GM19025 (cell line): ENCODE data around the gene UPK3BL1.
"Not testable (repeated sequence)": the region's sequence is repeated elsewhere in the genome, so short reads cannot be mapped to it uniquely, and the experiment has no call there.

Experiments used
- ATAC-seq: cut with Tn5 transposase; IDR thresholded peaks from one replicate; pipeline ENCODE4 v1.9.1; 2021; ENCODE audit warnings: mild to moderate bottlenecking, low read depth, moderate library complexity; ENCODE audit not compliant: unreplicated experiment

The UPK3BL1 gene, protein sequence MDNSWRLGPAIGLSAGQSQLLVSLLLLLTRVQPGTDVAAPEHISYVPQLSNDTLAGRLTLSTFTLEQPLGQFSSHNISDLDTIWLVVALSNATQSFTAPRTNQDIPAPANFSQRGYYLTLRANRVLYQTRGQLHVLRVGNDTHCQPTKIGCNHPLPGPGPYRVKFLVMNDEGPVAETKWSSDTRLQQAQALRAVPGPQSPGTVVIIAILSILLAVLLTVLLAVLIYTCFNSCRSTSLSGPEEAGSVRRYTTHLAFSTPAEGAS

DNA sequence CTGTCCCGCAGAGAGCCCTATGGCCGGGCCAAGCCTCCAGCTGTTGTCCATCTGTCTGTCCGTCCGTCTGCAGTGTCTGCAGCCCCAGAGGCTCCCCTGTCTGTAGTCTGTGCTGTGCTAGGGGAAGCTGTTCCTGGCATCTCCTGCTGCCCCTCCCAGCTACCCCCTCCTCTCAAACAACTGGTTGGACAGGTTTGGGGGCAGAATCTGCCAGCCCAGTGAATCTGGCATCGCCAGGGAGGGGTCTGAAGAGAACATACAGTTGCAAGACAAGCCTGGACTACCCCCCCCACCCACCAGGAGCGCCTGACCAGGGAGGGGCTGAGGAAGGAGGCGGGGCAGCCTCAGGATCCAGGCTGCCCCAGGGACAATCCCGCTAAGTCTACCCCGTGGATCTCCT lies at the start of gene UPK3BL1:
Gene UPK3BL1, minus strand, starts transcription at position 101 of the 400 bp plus-strand sequence. Its CDS starts 50 bp downstream, at position 51.
- not testable (repeated sequence) for ATAC-seq

DNA sequence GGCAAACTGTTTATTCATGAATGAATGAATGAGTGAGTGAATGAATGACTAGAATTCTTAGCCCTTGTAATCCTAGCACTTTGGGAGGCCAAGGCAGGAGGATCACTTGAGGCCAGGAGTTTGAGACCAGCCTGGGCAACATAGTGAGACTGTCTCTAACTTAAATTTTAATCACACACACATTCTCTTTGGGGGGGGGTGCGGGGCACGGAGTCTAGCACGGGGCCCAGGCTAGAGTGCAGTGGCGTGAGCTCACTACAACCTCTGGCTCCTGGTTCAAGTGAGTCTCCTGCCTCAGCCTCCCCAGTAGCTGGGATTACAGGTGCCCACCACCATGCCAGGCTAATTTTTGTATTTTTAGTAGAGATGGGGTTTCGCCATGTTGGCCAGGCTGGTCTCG lies 48.0 kb upstream of the UPK3BL1 start:
- not testable (repeated sequence) for ATAC-seq

DNA sequence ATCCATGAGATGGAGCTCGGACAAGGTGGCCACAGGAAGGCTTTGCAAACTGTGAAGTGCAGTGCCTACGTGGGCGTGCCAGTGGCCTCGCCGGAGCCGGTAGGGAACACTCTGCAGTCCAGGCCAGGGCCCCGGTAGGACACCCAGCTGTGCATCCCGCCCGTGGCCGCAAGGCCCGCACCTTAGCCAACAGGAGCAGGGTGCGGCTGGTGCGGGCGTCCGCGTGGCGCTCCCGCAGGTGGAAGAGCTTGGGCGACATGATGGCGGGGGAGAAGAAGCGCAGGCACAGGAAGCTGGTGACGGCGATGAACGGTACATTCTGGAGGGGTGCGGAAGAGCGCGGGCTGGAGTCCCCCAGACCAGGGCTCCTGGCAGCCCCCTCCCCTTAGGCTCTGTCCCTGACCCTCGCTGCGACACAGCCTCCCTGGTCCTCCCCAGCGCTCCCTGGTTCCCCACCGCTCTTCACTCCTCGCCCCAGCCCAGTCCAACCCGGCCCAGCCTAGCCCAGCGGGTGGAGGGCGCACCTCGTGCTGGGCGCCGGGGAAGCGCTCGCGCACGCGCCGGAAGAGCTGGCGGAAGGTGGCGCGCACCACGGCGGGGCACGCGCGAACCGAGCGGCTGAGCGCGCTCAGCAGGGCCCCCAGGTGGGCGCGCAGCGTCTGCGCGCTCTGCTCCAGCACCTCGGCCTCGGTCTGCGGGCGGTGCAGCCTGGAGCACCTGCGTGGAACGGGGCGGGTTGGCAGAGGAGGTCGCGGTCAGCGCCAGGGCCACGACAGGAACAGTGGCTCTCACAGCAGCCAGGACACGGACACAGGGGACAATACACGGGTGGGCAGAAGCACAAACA lies 47.1 kb upstream of the UPK3BL1 start:
- ATAC-seq, result peak; percentile 53

DNA sequence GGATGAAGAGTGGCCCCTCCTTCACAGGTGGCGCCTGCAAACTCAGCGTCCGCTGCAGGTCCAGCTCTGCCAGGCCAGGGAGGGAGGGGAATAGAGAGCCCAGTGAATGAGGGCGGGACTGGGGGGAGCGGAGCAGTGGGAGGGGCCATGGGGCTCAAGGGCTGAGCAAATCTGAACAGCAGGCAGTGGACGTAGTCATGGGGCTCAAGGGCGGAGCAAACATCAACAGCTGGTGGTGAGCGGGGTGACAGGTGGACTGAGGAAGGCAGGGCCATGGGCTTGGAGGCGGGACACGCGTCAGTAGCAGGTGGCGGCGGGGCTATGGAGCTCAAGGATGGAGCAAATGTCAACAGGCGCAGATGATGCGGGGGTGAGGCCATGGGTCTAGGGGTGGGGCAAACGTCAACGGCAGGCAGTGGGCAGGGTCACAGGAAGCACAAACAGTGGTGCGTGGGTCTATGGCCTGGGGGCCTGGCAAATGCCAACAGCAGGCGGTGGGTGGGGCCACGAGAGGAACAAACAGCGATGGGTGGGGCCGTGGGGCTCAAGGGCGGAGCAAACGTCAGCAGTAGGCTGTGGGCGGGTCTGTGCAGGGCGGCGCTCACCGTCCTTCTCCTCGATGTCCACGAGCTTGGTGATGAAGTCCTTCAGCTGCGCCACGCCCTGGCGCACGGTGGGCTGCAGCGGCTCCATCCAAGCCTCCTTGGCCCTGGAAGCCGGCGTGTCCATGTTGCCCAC lies 45.9 kb upstream of the UPK3BL1 start:
- ATAC-seq, result peak; percentile 67

DNA sequence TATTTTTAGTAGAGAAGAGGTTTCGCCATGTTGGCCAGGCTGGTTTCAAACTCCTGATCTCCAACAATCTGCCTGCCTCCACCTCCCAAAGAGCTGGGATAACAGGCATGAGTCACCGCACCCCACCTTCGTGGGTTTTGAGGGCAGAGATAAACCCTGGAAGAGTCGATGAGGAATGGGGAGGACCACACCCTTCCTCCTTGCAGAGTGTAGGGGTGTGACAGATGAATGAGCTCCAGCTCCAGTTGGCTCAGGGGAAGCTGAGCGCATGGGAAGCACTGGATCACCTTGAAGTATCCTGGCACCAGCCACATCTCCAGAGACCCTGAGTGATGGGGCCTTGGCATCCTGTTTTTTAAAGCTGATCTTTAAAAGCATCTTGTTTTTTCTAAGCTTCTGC lies 40.0 kb upstream of the UPK3BL1 start:
- ATAC-seq, result not testable (repeated sequence)

DNA sequence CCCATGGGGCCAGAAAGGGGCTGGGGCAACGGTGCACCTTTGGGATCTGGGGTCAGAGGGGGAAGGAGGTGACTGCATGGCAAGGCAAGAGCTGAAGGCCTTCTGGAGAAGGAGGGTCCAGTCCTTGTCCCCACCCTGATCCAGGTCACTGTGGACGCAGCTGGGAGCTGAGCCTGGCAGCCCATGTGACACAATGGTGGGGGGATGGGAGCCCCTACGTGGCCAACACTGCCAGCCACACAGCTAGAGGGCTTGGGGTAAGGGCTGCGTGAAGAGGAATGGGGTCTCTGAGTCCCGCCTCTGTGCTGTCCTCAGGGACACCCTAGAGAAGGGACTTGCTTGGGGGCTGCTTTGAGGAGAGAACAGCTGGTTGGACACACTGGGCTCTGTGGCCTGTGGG lies 38.2 kb upstream of the UPK3BL1 start:
- not testable (repeated sequence) for ATAC-seq

DNA sequence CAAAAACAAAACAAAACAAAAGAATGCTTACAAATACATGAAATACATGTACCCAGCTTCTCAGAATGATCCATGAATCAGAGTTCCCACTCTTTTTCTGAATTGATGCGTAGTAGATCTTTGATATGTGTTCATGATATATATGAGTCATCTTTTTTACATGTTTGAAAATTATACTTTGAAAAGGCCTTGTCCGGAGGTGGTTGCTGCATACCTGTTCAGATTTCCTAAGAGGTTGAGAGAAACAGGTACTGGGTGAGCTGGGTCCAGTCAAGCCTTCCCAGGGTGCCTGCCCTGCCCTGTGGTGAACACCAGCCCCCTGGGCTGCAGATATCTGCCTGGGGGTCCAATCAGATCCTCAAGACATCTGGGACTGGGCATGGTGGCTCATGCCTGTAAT lies 33.0 kb upstream of the UPK3BL1 start:
- ATAC-seq, result not testable (repeated sequence)

DNA sequence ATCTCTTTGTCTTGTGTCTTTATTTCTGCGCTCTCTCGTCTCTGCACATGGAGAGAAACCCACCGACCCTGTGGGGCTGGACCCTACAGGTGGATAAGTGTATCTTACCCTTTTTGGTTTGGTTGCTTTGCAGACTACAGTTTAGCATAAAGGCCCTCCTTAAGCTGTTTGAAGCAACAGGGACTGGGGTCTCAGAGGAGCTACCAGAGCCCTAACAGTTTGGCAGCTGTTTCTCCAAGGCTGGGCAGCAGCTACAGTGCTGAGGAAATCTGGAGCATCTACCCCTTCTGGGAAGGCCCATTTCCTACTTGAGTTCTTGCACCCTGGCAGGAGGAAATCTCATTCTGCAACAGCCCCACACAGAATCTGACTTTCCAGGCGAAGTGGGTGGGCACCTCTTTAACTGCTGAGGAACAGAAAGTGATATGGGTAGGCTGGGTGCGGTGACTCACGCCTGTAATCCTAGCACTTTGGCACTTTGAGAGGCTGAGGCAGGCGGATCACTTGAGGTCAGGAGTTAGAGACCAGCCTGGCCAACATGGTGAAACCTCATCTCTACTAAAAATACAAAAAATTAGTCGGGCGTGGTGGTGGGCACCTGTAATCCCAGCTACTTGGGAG lies 31.0 kb upstream of the UPK3BL1 start:
- ATAC-seq, result not testable (repeated sequence)

DNA sequence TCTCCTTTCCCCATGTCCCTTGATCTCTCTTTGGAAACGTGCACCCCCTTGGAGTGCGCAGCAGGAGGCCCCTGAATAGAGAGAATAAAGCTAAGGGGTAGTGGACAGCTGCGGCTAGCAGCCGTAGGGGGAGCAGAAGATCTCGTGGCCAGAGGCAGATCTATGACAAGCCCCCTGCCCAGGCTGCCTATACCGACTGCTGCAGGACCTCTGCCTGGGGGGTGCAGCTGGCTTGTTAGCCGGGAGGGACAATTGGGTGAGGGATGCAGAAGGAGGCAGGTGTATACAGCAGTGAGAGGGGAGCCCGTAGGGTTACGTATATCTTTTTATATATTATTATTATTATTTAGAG lies 29.3 kb upstream of the UPK3BL1 start:
- ATAC-seq, result peak; percentile 30

DNA sequence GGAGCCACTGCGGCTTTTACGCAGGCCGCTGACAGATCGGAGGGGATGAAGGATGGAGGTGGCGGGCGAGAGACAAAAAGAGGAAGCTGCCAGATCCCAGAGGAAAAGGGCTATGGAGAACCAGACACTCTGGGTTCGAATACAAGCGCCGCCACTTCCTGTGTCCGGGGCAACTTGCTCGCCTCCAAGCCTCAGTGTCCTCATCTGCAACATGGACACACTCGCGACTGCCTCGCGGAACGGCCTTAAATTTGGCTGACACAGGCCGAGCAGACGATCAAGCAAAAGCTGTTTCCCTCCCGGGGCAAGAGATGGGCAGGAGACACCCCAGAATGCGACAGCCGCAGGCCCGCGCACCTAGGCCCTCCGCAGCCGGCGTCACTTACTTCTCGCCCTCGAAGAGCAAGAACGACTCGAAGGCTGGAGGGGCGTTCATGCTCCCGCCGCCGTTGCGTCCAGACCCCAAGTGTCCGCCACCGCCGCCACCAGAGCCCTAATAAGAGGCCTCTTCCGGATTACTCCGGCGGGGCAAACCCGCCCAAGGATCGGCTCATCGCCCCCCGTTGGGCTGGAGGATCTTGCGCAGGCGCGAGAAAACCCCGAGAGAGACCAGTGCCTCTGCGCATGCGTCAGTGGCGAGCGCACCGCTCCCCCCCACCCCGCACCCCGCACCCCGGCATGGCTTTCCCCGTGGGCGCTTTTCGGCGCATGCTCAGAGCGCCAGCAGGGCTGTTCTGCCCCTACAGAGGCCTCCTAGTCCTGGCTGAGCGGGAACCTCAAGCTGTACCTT lies 28.8 kb upstream of the UPK3BL1 start, which contains the start of gene POLR2J2:
Gene POLR2J2, minus strand, starts transcription at position 498 of the 790 bp plus-strand sequence. Its CDS starts 62 bp downstream, at position 436.
- peak; percentile 73 for ATAC-seq

DNA sequence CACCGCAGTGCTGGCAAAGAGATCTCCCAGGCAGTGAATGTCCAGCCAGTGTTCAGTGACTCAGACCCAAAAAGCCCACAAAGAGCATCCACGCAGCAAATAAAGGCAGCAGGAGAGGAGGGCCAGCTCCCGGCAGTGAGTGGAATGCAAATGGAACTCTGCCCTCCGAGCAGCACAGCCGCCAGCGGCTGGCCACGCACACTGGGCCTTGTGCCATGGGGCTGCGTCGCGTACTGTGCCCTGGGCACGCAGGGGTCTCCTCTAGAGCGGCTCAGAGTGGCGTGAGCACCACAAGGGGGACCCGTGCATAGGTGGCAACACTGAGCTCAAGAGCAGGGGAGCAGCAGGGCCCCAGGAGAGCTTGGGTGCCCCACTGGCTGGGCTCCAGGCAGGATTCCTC lies 24.9 kb upstream of the UPK3BL1 start:
- not testable (repeated sequence) for ATAC-seq

DNA sequence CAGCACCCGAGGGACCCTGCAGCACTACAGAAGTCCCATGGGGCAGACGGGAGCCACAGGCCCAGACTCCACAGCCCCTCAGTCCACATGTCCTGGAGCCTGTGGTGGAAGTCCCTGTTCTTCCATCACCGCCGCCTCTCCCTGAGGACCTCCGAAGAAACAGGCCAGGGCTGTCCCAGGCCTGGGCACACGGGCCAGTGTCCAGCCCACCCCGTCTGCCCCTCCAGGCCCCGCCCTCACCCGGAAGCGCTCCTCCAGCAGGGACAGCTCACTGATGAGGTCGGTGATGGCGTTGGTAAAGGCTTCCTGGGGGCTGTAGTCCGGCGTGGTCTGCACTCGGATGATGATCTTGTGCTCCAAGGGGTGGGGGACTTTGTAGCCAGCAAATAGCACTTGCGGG lies 24.3 kb upstream of the UPK3BL1 start:
- not testable (repeated sequence) for ATAC-seq

DNA sequence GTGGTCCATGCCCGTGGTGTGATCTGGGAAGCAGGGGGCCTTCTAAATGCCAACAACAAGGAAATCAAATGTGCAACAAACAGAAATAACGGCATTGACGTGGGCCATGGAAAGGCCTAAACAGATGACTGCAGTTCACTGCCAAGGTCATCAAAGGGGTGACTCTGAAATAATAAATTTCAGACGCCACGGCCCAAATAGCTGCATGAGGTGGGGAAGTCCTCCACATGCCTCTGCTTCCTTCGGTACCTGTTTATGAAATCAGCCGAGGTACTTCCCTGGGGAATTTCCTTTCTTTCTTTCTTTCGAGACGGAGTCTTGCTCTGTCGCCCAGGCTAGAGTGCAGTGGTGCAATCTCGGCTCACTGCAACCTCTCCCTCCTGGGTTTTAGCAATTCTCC lies 22.2 kb upstream of the UPK3BL1 start:
- ATAC-seq, result not testable (repeated sequence)

DNA sequence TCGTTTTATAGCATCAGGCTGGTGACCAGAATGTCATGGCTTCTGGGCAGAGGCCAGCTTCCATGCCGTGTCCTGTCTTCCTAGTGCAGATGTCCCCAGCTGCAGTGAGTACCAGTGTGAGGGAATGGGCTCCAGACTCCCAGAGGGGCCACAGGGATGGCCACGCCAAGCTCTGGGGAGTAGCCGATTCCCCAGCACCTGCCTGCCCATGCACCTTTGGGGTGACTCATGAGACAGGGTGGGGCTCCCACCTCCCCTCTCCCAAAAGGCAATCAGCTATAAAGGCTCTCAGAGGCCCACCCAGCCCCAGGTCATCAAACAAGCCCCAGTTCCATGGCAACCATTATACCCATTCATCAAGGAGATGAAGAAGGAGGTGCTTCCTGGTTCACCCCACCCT lies 7.3 kb upstream of the UPK3BL1 start, which contains the start of gene SPDYE2B:
Gene SPDYE2B, plus strand, starts transcription at position 396 of the 400 bp plus-strand sequence. CDS start 2,030 bp downstream, outside the sequence.
- ATAC-seq, result not testable (repeated sequence)

DNA sequence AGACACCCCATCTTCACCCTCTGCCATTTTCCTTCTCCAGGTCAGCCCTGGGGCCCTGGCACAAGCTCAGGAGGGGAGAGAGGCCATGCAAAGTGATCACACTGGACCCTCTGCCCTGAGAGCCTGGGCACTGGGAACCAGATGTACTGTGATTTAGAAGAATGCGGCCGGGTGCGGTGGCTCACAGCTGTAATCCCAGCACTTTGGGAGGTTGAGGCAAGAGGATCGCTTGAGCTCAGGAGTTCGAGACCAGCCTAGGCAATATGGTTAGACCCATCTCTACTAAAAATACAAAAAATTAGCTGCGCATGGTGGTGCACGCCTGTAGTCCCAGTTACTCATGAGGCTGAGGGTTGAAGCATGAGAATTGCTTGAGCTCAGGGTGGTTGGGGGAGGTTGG lies 5.2 kb upstream of the UPK3BL1 start:
- ATAC-seq, result not testable (repeated sequence)

DNA sequence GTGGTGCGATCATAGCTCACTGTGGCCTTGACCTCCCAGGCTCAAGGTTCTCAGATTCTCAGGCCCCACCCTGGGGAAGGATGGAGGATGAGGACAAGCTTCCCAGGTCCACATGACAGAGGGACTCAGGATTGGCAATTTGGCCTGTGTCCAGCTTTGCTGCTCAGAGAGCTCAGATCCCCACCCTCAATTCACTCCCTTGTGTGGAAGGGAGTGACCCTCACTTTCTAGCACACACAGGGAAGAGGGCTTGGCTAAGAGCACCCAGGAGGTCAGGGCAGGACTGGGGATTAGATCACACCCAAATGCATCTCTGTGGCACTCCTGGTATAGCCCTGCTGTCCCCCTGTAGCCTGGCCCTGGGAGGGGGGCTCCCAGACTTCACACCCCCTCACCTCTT lies 813 bp upstream of the UPK3BL1 start:
- not testable (repeated sequence) for ATAC-seq

DNA sequence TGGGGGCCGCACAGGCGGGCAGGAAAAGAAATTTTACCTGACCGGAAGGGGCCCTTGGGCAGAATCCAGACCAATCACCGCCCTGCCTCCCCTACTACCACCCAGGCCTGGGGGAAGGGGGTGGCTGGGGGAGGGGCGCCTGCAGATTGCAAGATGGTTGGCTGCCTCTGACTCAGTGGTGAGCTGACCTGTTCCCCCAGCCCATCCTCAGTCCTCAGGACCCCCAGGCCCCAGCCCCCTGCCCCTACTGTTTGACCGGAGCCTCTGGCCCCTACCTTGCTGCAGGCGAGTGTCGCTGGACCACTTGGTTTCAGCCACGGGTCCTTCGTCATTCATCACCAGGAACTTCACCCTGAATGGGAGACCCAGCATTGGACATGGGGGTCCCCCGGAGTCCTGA lies 3.7 kb downstream of the UPK3BL1 start:
- not testable (repeated sequence) for ATAC-seq

DNA sequence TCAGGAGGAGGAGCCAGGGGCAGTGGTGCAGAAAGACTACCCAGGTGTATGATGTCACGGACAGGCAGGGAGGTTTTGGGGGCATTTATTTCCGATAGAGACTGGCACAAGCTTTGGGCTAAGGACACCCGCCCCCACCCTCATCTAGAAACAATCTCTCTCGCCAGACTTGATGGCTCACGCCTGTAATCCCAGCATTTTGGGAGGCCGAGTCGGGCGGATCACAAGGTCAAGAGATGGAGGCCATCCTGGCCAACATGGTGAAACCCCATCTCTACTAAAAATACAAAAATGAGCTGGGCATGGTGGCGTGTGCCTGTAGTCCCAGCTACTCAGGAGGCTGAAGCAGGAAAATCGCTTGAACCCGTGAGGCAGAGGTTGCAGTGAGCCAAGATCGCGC lies 5.6 kb downstream of the UPK3BL1 start:
- ATAC-seq, result not testable (repeated sequence)

DNA sequence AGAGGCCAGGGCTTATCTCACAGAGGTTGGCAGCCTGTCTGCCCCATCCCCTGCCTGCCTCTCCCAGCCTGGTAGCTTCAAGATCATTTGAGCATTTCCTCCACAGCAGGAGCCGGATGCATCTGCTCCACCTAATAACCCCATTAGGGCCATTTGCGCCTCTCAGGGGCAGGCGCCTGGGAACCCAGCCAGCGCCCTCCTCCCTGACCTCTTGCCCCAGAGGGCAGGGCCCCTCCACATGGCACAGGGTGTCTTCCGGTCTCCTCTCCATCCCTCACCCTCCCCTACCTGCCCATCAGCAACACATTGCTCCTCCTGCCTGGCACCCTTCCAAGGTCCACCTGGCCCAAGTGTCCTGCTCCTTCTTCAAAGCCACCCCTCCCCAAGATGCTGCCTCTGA lies 7.2 kb downstream of the UPK3BL1 start:
- ATAC-seq, result not testable (repeated sequence)
